Esophagus muscularis mucosa (tissue), 4 donors: Measurements from ENCODE around the gene NPFF. TPM values are rescaled to one million over a fixed set of nuclear protein-coding genes. Genes with fewer than 3 reads are reported as not detected.
A peak's percentile ranks its signal among the peaks of the same experiment; 100 is the strongest.

Experiments used
- DNase-seq: peaks from one replicate; pipeline ENCODE4 v3.0.0-alpha.2; 2017; ENCODE audit errors: extremely low spot score
- H3K27ac ChIP-seq, 4 donors: fragments of 200-600 bp; sonication (generic); replicated peaks in 1 of 4; 1 replicate in 3 of 4; 2 replicates in 1 of 4; pipeline ENCODE4 v1.5.1; 2016 to 2019; ENCODE audit warnings: mild to moderate bottlenecking in 1 of 4
- H3K27me3 ChIP-seq, 4 donors: fragments of 200-600 bp; sonication (generic); one replicate each; pipeline versions ENCODE4 v1.5.1 to v1.6.0; 2016 to 2019
- H3K36me3 ChIP-seq, 4 donors: fragments of 200-600 bp; sonication (generic); one replicate each; pipeline ENCODE4 v1.5.1; 2016 to 2019
- H3K4me1 ChIP-seq, 4 donors: fragments of 200-600 bp; sonication (generic); one replicate each; pipeline ENCODE4 v1.5.1; 2016 to 2019
- H3K4me3 ChIP-seq, 4 donors: fragments of 200-600 bp; sonication (generic); 1 replicate in 2 of 4; 2 replicates in 2 of 4; pipeline ENCODE4 v1.5.1; 2016 to 2019; ENCODE audit warnings: mild to moderate bottlenecking in 4 of 4, moderate library complexity in 1 of 4
- H3K9me3 ChIP-seq, 4 donors: fragments of 200-600 bp; sonication (generic); 1 replicate in 3 of 4; 2 replicates in 1 of 4; pipeline ENCODE4 v1.5.1; 2016 to 2019
- CTCF ChIP-seq, 3 experiments: fragments of 200-600 bp in 2 of 3; fragments of 450-650 bp in 1 of 3; sonication (generic) in 2 of 3; IDR thresholded peaks; one replicate each; pipeline ENCODE4 v1.5.1; 2017 to 2019; ENCODE audit warnings: antibody characterized with exemption in 3 of 3, mild to moderate bottlenecking in 2 of 3, moderate library complexity in 1 of 3
- EP300 ChIP-seq: sonication (generic); formaldehyde crosslinking; IDR thresholded peaks from one replicate; pipeline ENCODE4 v1.6.1; 2017; ENCODE audit warnings: antibody characterized with exemption
- POLR2A ChIP-seq: fragments of 450-650 bp; IDR thresholded peaks from one replicate; pipeline ENCODE4 v1.6.1; 2017; ENCODE audit warnings: antibody characterized with exemption, moderate library complexity, mild to moderate bottlenecking, low read depth
- POLR2AphosphoS5 ChIP-seq, 2 donors: sonication (generic); formaldehyde crosslinking; IDR thresholded peaks; one replicate each; pipeline ENCODE4 v1.6.1; 2017; ENCODE audit warnings: antibody characterized with exemption in 2 of 2
- WGBS: methylation state at CpG from one replicate; pipeline ENCODE4 v1.1.5; 2018; 5-methylcytosine and 5-hydroxymethylcytosine counted together
- intact Hi-C: fragments of 100-400 bp; cut with DNase I; formaldehyde crosslinking; loops from one replicate; pipeline ENCODE4 v1.15.1; 2023
- total RNA-seq, 4 donors: library from RNA; depleted of rRNA; stranded (reverse); fragments of >200 nt; gene quantifications; one replicate each; pipeline versions ENCODE4 v1.1.0 to v1.2.1, GENCODE V29; 2016

Gene NPFF
- total RNA-seq, 4 donors from 2014 or later: not detected

GRCh38 chr12:53464685-53465418, 42.4 kb downstream of the NPFF start:
- Histone ChIP-seq H3K4me3 (no peak overlapping the region), H3K36me3 (peaks cover 95 to 100% (median 100%) of the 10 kb centered on the region in 4 donors), H3K27me3 (no peaks in the 10 kb centered on the region), H3K4me1 (peaks cover 47 to 84% (median 65%) of the 10 kb centered on the region in 4 donors), H3K9me3 (no peaks in the 10 kb centered on the region), H3K27ac (peak overlapping the region; percentile 8 to 39 (median 26))
- WGBS: 85% methylated on average over 11 of the region's 11 CpGs
- intact Hi-C loops: no loop called here
- TF ChIP-seq POLR2A (no peak), CTCF (IDR thresholded peaks at IDR 0.05) (no peak), POLR2AphosphoS5 (IDR thresholded peaks at IDR 0.05) (no peak), EP300 (no peak)
- DNase-seq: no peak

GRCh38 chr12:53463802-53464560, 43.3 kb downstream of the NPFF start:
- Histone ChIP-seq H3K4me3 (no peak overlapping the region), H3K27me3 (no peaks in the 10 kb centered on the region), H3K9me3 (no peaks in the 10 kb centered on the region), H3K4me1 (peaks cover 49 to 82% (median 66%) of the 10 kb centered on the region in 4 donors), H3K27ac (peak overlapping the region in 3 of 4 donors; percentile 8 to 39 (median 36)), H3K36me3 (peaks cover 95 to 100% (median 100%) of the 10 kb centered on the region in 4 donors)
- no peak for TF ChIP-seq CTCF (IDR thresholded peaks at IDR 0.05)
- TF ChIP-seq POLR2A: no peak
- no peak for TF ChIP-seq POLR2AphosphoS5 (IDR thresholded peaks at IDR 0.05)
- TF ChIP-seq EP300: no peak
- intact Hi-C loops: no loop called here
- no peak for DNase-seq
- 64% methylated on average over 5 of the region's 5 CpGs for WGBS

DNA sequence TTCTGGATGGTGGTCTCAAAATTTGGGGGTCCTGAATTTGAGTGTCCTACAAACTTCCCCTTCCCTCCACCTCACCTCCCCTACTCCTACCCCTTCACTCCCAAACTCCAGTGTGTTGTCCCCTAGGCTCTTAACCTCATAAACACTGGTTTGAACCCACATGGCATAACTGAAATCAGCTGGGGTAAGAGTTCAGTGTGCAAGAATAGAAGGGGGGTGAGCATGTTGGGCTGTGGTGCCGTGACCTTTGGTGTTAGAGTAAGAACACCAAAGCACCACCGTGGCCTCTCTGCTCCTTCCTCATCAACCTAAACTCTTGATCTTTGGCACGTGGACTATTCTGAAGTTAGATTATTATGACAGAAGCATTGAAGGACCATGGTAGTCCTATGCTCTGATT, 44.3 kb downstream of the NPFF start:
- peaks cover 49 to 82% (median 66%) of the 10 kb centered on the region in 4 donors for H3K4me1 ChIP-seq

DNA sequence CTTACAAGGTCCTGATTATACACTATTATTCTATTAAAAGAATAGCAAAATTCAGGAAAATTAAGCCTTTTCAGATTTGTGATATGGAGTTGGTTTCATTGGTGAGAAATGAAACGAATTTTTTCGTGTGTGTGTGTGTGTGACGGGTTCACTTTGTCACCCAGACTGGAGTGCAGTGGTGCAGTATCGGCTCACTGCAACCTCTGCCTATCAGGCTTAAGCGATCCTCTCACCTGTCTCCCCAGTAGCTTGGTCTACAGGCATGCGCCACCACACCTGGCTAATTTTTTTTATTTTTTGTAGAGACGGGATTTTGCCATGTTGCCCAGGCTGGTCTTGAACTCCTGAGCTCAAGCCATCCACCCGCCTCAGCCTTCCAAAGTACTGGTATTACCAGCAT, 45.7 kb downstream of the NPFF start:
- 72% methylated on average over 8 of the region's 8 CpGs for WGBS
- no peak overlapping the region for H3K4me3 ChIP-seq
- H3K9me3 ChIP-seq: no peaks in the 10 kb centered on the region
- H3K27ac ChIP-seq: peak overlapping the region in 2 of 4 donors; percentile 56 to 59
- TF ChIP-seq POLR2AphosphoS5 (IDR thresholded peaks at IDR 0.05) (no peak), CTCF (IDR thresholded peaks at IDR 0.05) (no peak), EP300 (no peak), POLR2A (no peak)
- peaks cover 47 to 72% (median 62%) of the 10 kb centered on the region in 4 donors for H3K4me1 ChIP-seq
- H3K27me3 ChIP-seq: no peaks in the 10 kb centered on the region
- intact Hi-C loops: no loop called here
- H3K36me3 ChIP-seq: peaks cover 94 to 100% (median 100%) of the 10 kb centered on the region in 4 donors
- DNase-seq: no peak

More for the DNA sequence above, 44.3 kb downstream of the NPFF start:
- H3K4me3 ChIP-seq: no peak overlapping the region
- 75% methylated on average over 3 of the region's 3 CpGs for WGBS
- intact Hi-C loops: no loop called here
- no peak for DNase-seq
- TF ChIP-seq POLR2AphosphoS5 (IDR thresholded peaks at IDR 0.05) (no peak), POLR2A (no peak), CTCF (IDR thresholded peaks at IDR 0.05) (no peak), EP300 (no peak)
- no peaks in the 10 kb centered on the region for H3K27me3 ChIP-seq
- no peaks in the 10 kb centered on the region for H3K9me3 ChIP-seq
- peaks cover 94 to 100% (median 100%) of the 10 kb centered on the region in 4 donors for H3K36me3 ChIP-seq
- H3K27ac ChIP-seq: peak overlapping the region in 1 of 4 donors; percentile 16
